HG03103 (cell line): Measurements from ENCODE around the gene RWDD3.

ENCODE experiments used
- ATAC-seq: cut with Tn5 transposase; IDR thresholded peaks from one replicate; pipeline ENCODE4 v1.9.1; 2021; ENCODE audit warnings: low read depth; ENCODE audit not compliant: unreplicated experiment

The RWDD3 gene

GRCh38 chr1:95281781-95282517, 47.9 kb downstream of the RWDD3 start:
- no peak for ATAC-seq

- ATAC-seq, result no peak
Measured at GRCh38 chr1:95282518-95282895, 48.5 kb downstream of the RWDD3 start.

- ATAC-seq, result no peak
Measured at GRCh38 chr1:95284420-95284819, 50.4 kb downstream of the RWDD3 start.

- no peak for ATAC-seq
Measured at GRCh38 chr1:95286479-95286878, 52.5 kb downstream of the RWDD3 start.

GRCh38 chr1:95287081-95287480, 53.1 kb downstream of the RWDD3 start:
- ATAC-seq, result no peak

- no peak for ATAC-seq
Measured at GRCh38 chr1:95287825-95288224, 53.8 kb downstream of the RWDD3 start.
